GM12878 (cell line): Measurements from ENCODE around the gene RAB6B. TPM values are rescaled to one million over a fixed set of nuclear protein-coding genes. Genes with fewer than 3 reads are reported as not detected.

Experiments used
- ATAC-seq: fragments of 200-7000 bp; cut with Tn5 transposase; 3 replicates; pipeline ENCODE4 v1.9.1; 2020; ENCODE audit warnings: mild to moderate bottlenecking, moderate library complexity
- BruUV-seq: library from RNA; stranded (reverse); fragments of 400-500 nt; replicated peaks from 2 replicates; lab custom pipeline; 2021; lab: Mats Ljungman, UMichigan
- CTCF ChIA-PET: fragments of 300-600 bp; sonication (Branson Sonifier 250); formaldehyde crosslinking; extraction: SDS; loops from one replicate; lab custom pipeline; 2021; ENCODE audit warnings: inconsistent platforms; lab: Yijun Ruan, JAX
- POLR2A ChIA-PET: fragments of 350-600 bp; formaldehyde crosslinking; extraction: SDS; loops from one replicate; lab custom pipeline; 2021; ENCODE audit warnings: inconsistent platforms; lab: Charles Lee
- RAD21 ChIA-PET: fragments of 300-600 bp; sonication (Branson Sonifier 250); formaldehyde crosslinking; loops from one replicate; lab custom pipeline; 2023; ENCODE audit warnings: antibody characterized with exemption; ENCODE audit not compliant: unreplicated experiment; lab: Charles Lee
- SMC1A ChIA-PET: fragments of 300-600 bp; sonication (Branson Sonifier 250); formaldehyde crosslinking; loops from one replicate; lab custom pipeline; 2023; ENCODE audit not compliant: unreplicated experiment, uncharacterized antibody; lab: Charles Lee
- DNase-seq: peaks from one replicate; pipeline ENCODE4 v3.0.0-alpha.2; 2011; ENCODE audit warnings: low read depth, low spot score
- FAIRE-seq: peaks from 3 replicates; lab custom pipeline; 2011; peaks lifted over from hg19 to GRCh38; lab: Jason Lieb, UNC
- H2AFZ ChIP-seq: 2 replicates; pipeline ENCODE4 v1.6.0; 2011; ENCODE audit warnings: low read depth, low read length, control low read depth; ENCODE audit not compliant: control insufficient read depth
- H3K27ac ChIP-seq: 2 replicates; pipeline ENCODE4 v1.5.1; 2011; ENCODE audit warnings: control low read depth; ENCODE audit not compliant: control insufficient read depth, insufficient read depth
- H3K27me3 ChIP-seq, 2 experiments: replicated peaks in 1 of 2; 2 replicates each; pipeline versions ENCODE4 v1.6.0 to v1.6.1; 2011; ENCODE audit warnings: low read length in 1 of 2; ENCODE audit not compliant: control insufficient read depth in 2 of 2, insufficient read depth in 2 of 2
- H3K36me3 ChIP-seq, 2 experiments: 2 replicates each; pipeline ENCODE4 v1.5.1; 2011; ENCODE audit warnings: low read length in 1 of 2; ENCODE audit not compliant: control insufficient read depth in 2 of 2, insufficient read depth in 2 of 2
- H3K4me1 ChIP-seq: 2 replicates; pipeline ENCODE4 v1.6.1; 2011; ENCODE audit warnings: mild to moderate bottlenecking, low read length, moderate library complexity, mixed read lengths; ENCODE audit not compliant: control insufficient read depth, insufficient read depth
- H3K4me2 ChIP-seq: 2 replicates; pipeline ENCODE4 v1.6.0; 2011; ENCODE audit warnings: control low read depth; ENCODE audit not compliant: control insufficient read depth, insufficient read depth
- H3K4me3 ChIP-seq: fragments of 200-600 bp; sonication (generic); 2 replicates; pipeline ENCODE4 v1.5.1; 2016
- H3K79me2 ChIP-seq: 2 replicates; pipeline ENCODE4 v1.6.0; 2011; ENCODE audit warnings: low read length; ENCODE audit not compliant: control insufficient read depth, insufficient read depth
- H3K9ac ChIP-seq: 2 replicates; pipeline ENCODE4 v1.8.0; 2011; ENCODE audit warnings: low read length, control low read depth, mixed read lengths; ENCODE audit not compliant: control insufficient read depth, insufficient read depth
- H3K9me3 ChIP-seq: replicated peaks from 3 replicates; pipeline ENCODE4 v1.5.1; 2011; ENCODE audit warnings: mild to moderate bottlenecking, low read length; ENCODE audit not compliant: control insufficient read depth, insufficient read depth
- H4K20me1 ChIP-seq: 2 replicates; pipeline ENCODE4 v1.6.0; 2011; ENCODE audit not compliant: control insufficient read depth, insufficient read depth
- EED ChIP-seq: sonication (generic); IDR thresholded peaks from 2 replicates; pipeline ENCODE4 v1.6.1; 2016; ENCODE audit warnings: antibody characterized with exemption, low read depth
- JUND ChIP-seq: IDR thresholded peaks from 2 replicates; pipeline ENCODE4 v1.6.1; 2012; ENCODE audit warnings: low read depth, mild to moderate bottlenecking, low read length, improper control_type of control experiment, moderate library complexity
- KLF5 ChIP-seq: fragments of 450-650 bp; IDR thresholded peaks from 2 replicates; pipeline ENCODE4 v1.6.1; 2014; ENCODE audit warnings: mild to moderate bottlenecking; ENCODE audit not compliant: partially characterized antibody
- RELA ChIP-seq: fragments of 450-650 bp; IDR thresholded peaks from 2 replicates; pipeline ENCODE4 v1.8.0; 2014; ENCODE audit warnings: borderline replicate concordance; ENCODE audit not compliant: partially characterized antibody
- RUNX3 ChIP-seq: IDR thresholded peaks from 2 replicates; pipeline ENCODE4 v1.6.1; 2012; ENCODE audit warnings: low read length, inconsistent platforms
- TCF3 ChIP-seq: IDR thresholded peaks from 2 replicates; pipeline ENCODE4 v1.6.1; 2012; ENCODE audit warnings: low read depth, mild to moderate bottlenecking, low read length, borderline replicate concordance; ENCODE audit not compliant: insufficient read depth
- ZSCAN29 ChIP-seq: fragments of 450-650 bp; IDR thresholded peaks from 2 replicates; pipeline ENCODE4 v1.6.1; 2017; ENCODE audit warnings: mild to moderate bottlenecking, moderate library complexity
- WGBS: methylation state at CpG from one replicate; pipeline ENCODE4 v1.1.6; 2016; ENCODE audit warnings: low lambda C conversion rate; ENCODE audit not compliant: insufficient replicate concordance, insufficient coverage; ENCODE audit errors: missing lambda C conversion rate; 5-methylcytosine and 5-hydroxymethylcytosine counted together
- in situ Hi-C: fragments of 300-500 bp; cut with MboI; formaldehyde crosslinking; loops from 9 replicates; pipeline ENCODE4 v1.14.3; 2018; ENCODE audit warnings: mixed read lengths
- intact Hi-C: fragments of 100-400 bp; cut with micrococcal nuclease; formaldehyde crosslinking; loops from one replicate; pipeline ENCODE4 v1.14.2; 2022; ENCODE audit not compliant: unreplicated experiment
- polyA plus RNA-seq, 11 experiments: library from polyadenylated mRNA; depleted of rRNA in 4 of 11; unstranded in 6 of 11; stranded (reverse) in 5 of 11; fragments of >200 nt; fragmentation: Nextera tagmentation in 4 of 11; fragmentation: Illumina TruSeq in 1 of 11; extraction: Ambion mirVana in 4 of 11; extraction: Trizol in 1 of 11; gene quantifications; 1 replicate in 1 of 11; 2 replicates in 10 of 11; pipeline versions ENCODE4 v1.2.1 to v1.2.3, GENCODE V29; 2011 to 2016; ENCODE audit warnings: inconsistent platforms in 2 of 11, missing spikeins in 2 of 11, low read depth in 1 of 11
- total RNA-seq, 4 experiments: library from RNA; depleted of rRNA in 3 of 4; stranded (reverse); fragments of >200 nt in 3 of 4; fragmentation: Illumina TruSeq in 1 of 4; extraction: Trizol in 1 of 4; gene quantifications; 2 replicates each; pipeline versions ENCODE4 v1.2.1 to v1.2.3, GENCODE V29; 2013 to 2021
- TF ChIP-seq, protein P1 (sequence below): fragments of 450-650 bp; formaldehyde crosslinking; IDR thresholded peaks from 2 replicates; pipeline ENCODE4 v1.5.0; 2022; ENCODE audit warnings: mild to moderate bottlenecking, missing genetic modification characterization
- TF ChIP-seq, protein P2 (sequence below): fragments of 150-350 bp; IDR thresholded peaks from 2 replicates; pipeline ENCODE4 v1.6.1; 2014; ENCODE audit warnings: mild to moderate bottlenecking, low read depth, low read length
- TF ChIP-seq, protein P3 (sequence below): fragments of 450-650 bp; IDR thresholded peaks from 2 replicates; pipeline ENCODE4 v1.6.1; 2017; ENCODE audit warnings: mild to moderate bottlenecking
- TF ChIP-seq, protein P4 (sequence below): IDR thresholded peaks from 2 replicates; pipeline ENCODE4 v1.6.1; 2011; ENCODE audit warnings: low read depth, low read length, improper control_type of control experiment, borderline replicate concordance
- TF ChIP-seq, protein P5 (sequence below): IDR thresholded peaks from 2 replicates; pipeline ENCODE4 v1.6.1; 2011; ENCODE audit warnings: borderline replicate concordance, low read depth, mild to moderate bottlenecking, moderate library complexity, low read length; ENCODE audit not compliant: insufficient read depth, poor library complexity, severe bottlenecking
- TF ChIP-seq, protein P6 (sequence below): IDR thresholded peaks from 2 replicates; pipeline ENCODE4 v1.6.1; 2011; ENCODE audit warnings: low read depth, mild to moderate bottlenecking, low read length, moderate library complexity, borderline replicate concordance; ENCODE audit errors: extremely low read depth

RAB6B gene
- total and polyA plus RNA-seq, 10 of the 15 experiments (the other 5 are each of a cell fraction or from before 2014, with no cell fraction given): 0.01 to 0.16 (median 0.04) TPM; not detected in 5

DNA sequence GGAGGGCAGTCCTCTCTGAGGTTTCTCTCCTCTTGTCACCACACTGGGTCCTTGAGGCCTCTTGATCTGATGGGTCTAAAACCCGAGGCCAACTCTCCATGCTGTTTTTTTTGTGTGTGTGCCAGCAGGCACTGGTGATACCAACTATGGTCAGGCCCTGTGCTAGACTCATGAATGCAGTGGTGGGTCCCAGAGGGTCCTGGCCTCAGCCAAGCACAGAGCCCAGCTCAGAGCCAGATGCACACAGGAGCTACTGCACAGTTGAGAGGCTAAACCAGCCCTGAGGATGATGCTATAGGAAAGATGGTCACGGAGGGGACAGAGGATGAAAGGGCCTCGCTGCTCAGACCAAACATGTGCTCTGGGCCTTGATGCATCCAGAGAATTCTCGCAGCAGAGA, 33.5 kb downstream of the RAB6B start (continued):
- TF ChIP-seq, protein P1, sequence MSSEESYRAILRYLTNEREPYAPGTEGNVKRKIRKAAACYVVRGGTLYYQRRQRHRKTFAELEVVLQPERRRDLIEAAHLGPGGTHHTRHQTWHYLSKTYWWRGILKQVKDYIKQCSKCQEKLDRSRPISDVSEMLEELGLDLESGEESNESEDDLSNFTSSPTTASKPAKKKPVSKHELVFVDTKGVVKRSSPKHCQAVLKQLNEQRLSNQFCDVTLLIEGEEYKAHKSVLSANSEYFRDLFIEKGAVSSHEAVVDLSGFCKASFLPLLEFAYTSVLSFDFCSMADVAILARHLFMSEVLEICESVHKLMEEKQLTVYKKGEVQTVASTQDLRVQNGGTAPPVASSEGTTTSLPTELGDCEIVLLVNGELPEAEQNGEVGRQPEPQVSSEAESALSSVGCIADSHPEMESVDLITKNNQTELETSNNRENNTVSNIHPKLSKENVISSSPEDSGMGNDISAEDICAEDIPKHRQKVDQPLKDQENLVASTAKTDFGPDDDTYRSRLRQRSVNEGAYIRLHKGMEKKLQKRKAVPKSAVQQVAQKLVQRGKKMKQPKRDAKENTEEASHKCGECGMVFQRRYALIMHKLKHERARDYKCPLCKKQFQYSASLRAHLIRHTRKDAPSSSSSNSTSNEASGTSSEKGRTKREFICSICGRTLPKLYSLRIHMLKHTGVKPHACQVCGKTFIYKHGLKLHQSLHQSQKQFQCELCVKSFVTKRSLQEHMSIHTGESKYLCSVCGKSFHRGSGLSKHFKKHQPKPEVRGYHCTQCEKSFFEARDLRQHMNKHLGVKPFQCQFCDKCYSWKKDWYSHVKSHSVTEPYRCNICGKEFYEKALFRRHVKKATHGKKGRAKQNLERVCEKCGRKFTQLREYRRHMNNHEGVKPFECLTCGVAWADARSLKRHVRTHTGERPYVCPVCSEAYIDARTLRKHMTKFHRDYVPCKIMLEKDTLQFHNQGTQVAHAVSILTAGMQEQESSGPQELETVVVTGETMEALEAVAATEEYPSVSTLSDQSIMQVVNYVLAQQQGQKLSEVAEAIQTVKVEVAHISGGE (CRISPR knock-in tag): no peak
- TF ChIP-seq, protein P2, sequence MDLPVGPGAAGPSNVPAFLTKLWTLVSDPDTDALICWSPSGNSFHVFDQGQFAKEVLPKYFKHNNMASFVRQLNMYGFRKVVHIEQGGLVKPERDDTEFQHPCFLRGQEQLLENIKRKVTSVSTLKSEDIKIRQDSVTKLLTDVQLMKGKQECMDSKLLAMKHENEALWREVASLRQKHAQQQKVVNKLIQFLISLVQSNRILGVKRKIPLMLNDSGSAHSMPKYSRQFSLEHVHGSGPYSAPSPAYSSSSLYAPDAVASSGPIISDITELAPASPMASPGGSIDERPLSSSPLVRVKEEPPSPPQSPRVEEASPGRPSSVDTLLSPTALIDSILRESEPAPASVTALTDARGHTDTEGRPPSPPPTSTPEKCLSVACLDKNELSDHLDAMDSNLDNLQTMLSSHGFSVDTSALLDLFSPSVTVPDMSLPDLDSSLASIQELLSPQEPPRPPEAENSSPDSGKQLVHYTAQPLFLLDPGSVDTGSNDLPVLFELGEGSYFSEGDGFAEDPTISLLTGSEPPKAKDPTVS: no peak
- TF ChIP-seq RELA: no peak

DNA sequence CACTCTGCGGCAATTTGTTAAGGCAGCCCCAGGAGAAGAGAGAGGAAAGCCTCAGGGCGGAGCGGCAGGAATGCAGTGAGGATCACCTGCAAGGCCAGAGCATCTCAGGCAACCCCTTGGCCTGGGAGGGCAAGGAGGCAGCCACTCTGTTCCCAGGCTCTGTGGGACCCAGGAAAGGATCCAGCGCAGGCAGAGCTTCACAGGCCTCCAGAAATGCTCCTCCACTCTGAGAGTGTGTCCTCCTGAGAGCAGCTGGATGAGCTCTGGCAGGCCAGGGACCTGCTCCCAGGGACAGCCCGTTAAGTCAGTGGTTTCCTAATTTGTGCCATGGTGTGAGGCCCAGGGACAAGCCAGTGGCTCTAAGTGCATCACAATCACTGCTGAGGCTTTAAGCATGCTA, 35.2 kb downstream of the RAB6B start:
- H3K36me3 ChIP-seq: no peaks in the 10 kb centered on the region
- H2AFZ ChIP-seq: no peak overlapping the region
- FAIRE-seq: no peak
- no peaks in the 10 kb centered on the region for H4K20me1 ChIP-seq
- no peaks in the 10 kb centered on the region for H3K9me3 ChIP-seq
- DNase-seq: no peak
- intact Hi-C loops (no loop called here), in situ Hi-C loops (no loop called here)
- H3K27ac ChIP-seq: no peak overlapping the region
- RAD21 ChIA-PET: no interaction called here
- no TSS peak for BruUV-seq
- H3K4me2 ChIP-seq: no peak overlapping the region
- no peak for ATAC-seq
- H3K9ac ChIP-seq: no peak overlapping the region
- H3K79me2 ChIP-seq: no peaks in the 10 kb centered on the region
- 63% methylated on average over 5 of the region's 5 CpGs for WGBS
- H3K27me3 ChIP-seq: no peaks in the 10 kb centered on the region; a peak in 2 of 4 replicates
- CTCF ChIA-PET: no interaction called here
- peaks cover 13% of the 10 kb centered on the region for H3K4me1 ChIP-seq
- SMC1A ChIA-PET: no interaction called here
- POLR2A ChIA-PET: no interaction called here
- no peak overlapping the region for H3K4me3 ChIP-seq
- TF ChIP-seq ZSCAN29 (no peak), EED (no peak), KLF5 (no peak), JUND (no peak), TCF3 (no peak), RUNX3 (no peak)
- TF ChIP-seq, protein P3, sequence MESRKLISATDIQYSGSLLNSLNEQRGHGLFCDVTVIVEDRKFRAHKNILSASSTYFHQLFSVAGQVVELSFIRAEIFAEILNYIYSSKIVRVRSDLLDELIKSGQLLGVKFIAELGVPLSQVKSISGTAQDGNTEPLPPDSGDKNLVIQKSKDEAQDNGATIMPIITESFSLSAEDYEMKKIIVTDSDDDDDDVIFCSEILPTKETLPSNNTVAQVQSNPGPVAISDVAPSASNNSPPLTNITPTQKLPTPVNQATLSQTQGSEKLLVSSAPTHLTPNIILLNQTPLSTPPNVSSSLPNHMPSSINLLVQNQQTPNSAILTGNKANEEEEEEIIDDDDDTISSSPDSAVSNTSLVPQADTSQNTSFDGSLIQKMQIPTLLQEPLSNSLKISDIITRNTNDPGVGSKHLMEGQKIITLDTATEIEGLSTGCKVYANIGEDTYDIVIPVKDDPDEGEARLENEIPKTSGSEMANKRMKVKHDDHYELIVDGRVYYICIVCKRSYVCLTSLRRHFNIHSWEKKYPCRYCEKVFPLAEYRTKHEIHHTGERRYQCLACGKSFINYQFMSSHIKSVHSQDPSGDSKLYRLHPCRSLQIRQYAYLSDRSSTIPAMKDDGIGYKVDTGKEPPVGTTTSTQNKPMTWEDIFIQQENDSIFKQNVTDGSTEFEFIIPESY: no peak
- TF ChIP-seq, protein P4, sequence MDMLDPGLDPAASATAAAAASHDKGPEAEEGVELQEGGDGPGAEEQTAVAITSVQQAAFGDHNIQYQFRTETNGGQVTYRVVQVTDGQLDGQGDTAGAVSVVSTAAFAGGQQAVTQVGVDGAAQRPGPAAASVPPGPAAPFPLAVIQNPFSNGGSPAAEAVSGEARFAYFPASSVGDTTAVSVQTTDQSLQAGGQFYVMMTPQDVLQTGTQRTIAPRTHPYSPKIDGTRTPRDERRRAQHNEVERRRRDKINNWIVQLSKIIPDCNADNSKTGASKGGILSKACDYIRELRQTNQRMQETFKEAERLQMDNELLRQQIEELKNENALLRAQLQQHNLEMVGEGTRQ: no peak
- TF ChIP-seq, protein P5, sequence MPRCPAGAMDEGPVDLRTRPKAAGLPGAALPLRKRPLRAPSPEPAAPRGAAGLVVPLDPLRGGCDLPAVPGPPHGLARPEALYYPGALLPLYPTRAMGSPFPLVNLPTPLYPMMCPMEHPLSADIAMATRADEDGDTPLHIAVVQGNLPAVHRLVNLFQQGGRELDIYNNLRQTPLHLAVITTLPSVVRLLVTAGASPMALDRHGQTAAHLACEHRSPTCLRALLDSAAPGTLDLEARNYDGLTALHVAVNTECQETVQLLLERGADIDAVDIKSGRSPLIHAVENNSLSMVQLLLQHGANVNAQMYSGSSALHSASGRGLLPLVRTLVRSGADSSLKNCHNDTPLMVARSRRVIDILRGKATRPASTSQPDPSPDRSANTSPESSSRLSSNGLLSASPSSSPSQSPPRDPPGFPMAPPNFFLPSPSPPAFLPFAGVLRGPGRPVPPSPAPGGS: no peak
- TF ChIP-seq, protein P6, sequence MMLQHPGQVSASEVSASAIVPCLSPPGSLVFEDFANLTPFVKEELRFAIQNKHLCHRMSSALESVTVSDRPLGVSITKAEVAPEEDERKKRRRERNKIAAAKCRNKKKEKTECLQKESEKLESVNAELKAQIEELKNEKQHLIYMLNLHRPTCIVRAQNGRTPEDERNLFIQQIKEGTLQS: no peak
